ENCODE results near the gene CLMP. TPM values are rescaled to one million over a fixed set of nuclear protein-coding genes. Genes with fewer than 3 reads are reported as not detected.

The CLMP gene
- total RNA-seq, 1 experiment from 2014 or later: 3.2 TPM

DNA sequence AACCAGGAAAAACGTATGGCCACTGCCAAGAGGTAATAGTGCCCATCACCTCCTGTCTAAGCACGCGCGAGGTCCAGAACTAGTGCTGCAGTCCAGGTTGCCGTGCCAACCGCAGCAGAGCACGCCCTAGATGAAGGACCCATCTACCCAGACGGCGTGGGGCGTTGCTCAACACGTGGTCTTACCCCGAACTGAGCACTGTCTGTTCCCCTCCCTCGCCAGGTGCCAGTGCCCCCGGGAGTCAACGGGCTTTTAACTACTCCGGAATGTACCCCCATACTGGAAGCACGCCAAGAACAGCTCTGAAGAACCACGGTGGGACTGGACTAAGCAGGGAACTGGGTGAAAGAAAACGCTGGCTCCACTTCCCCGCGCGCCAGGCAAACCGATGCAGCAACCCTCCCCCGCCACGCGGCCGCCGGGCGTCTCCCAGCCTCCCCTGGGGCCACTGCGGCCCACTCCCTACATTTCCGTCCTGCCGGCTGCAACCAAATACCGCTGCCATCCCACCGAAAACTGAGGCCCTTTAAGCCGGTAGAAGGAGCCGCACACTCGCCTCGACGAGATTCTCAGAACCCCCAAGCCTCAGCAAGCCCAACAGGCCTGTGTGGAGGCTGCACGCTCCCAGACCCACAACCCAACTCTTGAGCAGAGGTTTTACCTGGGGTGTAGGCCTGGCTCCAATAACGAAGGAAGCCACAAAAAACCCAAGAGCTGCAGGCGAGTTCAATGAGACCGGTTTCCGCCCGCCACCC lies 133.5 kb downstream of the CLMP start, which contains the start of gene HSPA8:
Gene HSPA8 (minus strand): TSS at position 734 of the 755 bp plus-strand sequence. CDS start 812 bp downstream, outside the sequence.
- H3K9me3 ChIP-seq (ENCODE audit: control insufficient read depth in 1 of 2, insufficient read depth in 1 of 2, low read depth in 1 of 2, low read length in 2 of 2): no peaks in the 10 kb centered on the region
- H3K9ac ChIP-seq (ENCODE audit: low read length): peak within 1 kb of the TSS; percentile 100
- H3K4me2 ChIP-seq (ENCODE audit: low read length): peak within 1 kb of the TSS; percentile 85
- H3K27me3 ChIP-seq (ENCODE audit: insufficient read depth, low read length): no peaks in the 10 kb centered on the region
- H4K20me1 ChIP-seq (ENCODE audit: insufficient read depth): peaks cover 45% of the 10 kb centered on the region; the same call in 1 of the 2 replicates
- peak within 1 kb of the TSS; percentile 62 to 97 for H3K4me3 ChIP-seq (replicated peaks in 1 of 2; ENCODE audit: low read depth in 1 of 2, low read length in 2 of 2)
- RAD21 ChIA-PET (ENCODE audit: low non-redundant PET in 1 of 2, low total read pairs in 2 of 2, uncharacterized antibody in 2 of 2, unreplicated experiment in 2 of 2): no interaction called here
- H2AFZ ChIP-seq (ENCODE audit: low read depth, low read length, poor library complexity, severe bottlenecking): no peak within 1 kb of the TSS
- TSS peak; percentile 44 for BruUV-seq (replicated peaks)
- H3K27ac ChIP-seq (ENCODE audit: low read depth, low read length): peak within 1 kb of the TSS; percentile 98
- TF ChIP-seq RAD21 (IDR thresholded peaks at IDR 0.05; ENCODE audit: low read depth) (no peak), ZFX (IDR thresholded peaks at IDR 0.05) (peak; percentile 86), TCF7L2 (IDR thresholded peaks at IDR 0.05; ENCODE audit: borderline replicate concordance, extremely low read depth, insufficient read depth, insufficient read length) (peak; percentile 30), SIN3A (IDR thresholded peaks at IDR 0.05; ENCODE audit: low read depth) (peak; percentile 68), MAX (IDR thresholded peaks at IDR 0.05) (peak; percentile 80), FOSL1 (IDR thresholded peaks at IDR 0.05; ENCODE audit: low read depth) (no peak), POLR2AphosphoS5 (IDR thresholded peaks at IDR 0.05; ENCODE audit: low read depth, low read length) (peak; percentile 97), POLR2A (IDR thresholded peaks at IDR 0.05; ENCODE audit: borderline replicate concordance, extremely low read depth, insufficient read depth, insufficient read length) (peak; percentile 98)
- no peaks in the 10 kb centered on the region for H3K9me2 ChIP-seq (ENCODE audit: insufficient read depth)
- H3K36me3 ChIP-seq (ENCODE audit: control insufficient read depth in 1 of 2, insufficient read depth in 2 of 2, low read length in 2 of 2): peaks cover 30 to 59% of the 10 kb centered on the region in 2 experiments
- peaks cover 18 to 28% of the 10 kb centered on the region in 2 experiments for H3K4me1 ChIP-seq (ENCODE audit: control insufficient read depth in 1 of 2, insufficient read depth in 2 of 2, low read length in 2 of 2)
- peaks cover 90% of the 10 kb centered on the region for H3K79me2 ChIP-seq (ENCODE audit: insufficient read depth, low read length)
- POLR2A ChIA-PET: interaction anchor here (0.7 to 1.6 kb wide), 17 partner anchors 8 to 388 kb away, joined by 3 to 20 read pairs (median 5); no protein-coding TSS in a partner anchor
- CTCF ChIA-PET: interaction anchor here (1.0 to 1.5 kb wide), 5 partner anchors 8 to 210 kb away, joined by 3 to 13 read pairs (median 5); no protein-coding TSS in a partner anchor
- DNase-seq (ENCODE audit: low read depth, low spot score) (no peak), ATAC-seq (peak; percentile 34)
- intact Hi-C loops (cut with micrococcal nuclease): no loop called here

Measured in HCT116 (cell line).